HepG2 (cell line): ENCODE data around the gene VTI1B. TPM values are rescaled to one million over a fixed set of nuclear protein-coding genes. Genes with fewer than 3 reads are reported as not detected.

Experiments
- FOXO1 ChIP-seq: sonication (generic); formaldehyde crosslinking; IDR thresholded peaks from 2 replicates; pipeline ENCODE4 v1.4.0; 2020; ENCODE audit warnings: missing genetic modification reagents
- HNF4G ChIP-seq, 2 experiments: sonication (generic) in 1 of 2; formaldehyde crosslinking in 1 of 2; IDR thresholded peaks; 2 replicates each; pipeline versions ENCODE4 v1.4.0 to v1.6.1; 2011 to 2020; ENCODE audit warnings: borderline replicate concordance in 2 of 2, low read depth in 2 of 2, mild to moderate bottlenecking in 2 of 2, low read length in 1 of 2, missing genetic modification reagents in 1 of 2, moderate library complexity in 1 of 2
- KLF12 ChIP-seq: sonication (generic); formaldehyde crosslinking; IDR thresholded peaks from 2 replicates; pipeline ENCODE4 v1.4.0; 2020; ENCODE audit warnings: missing genetic modification reagents, borderline replicate concordance
- KLF13 ChIP-seq: sonication (generic); formaldehyde crosslinking; IDR thresholded peaks from 2 replicates; pipeline ENCODE4 v1.4.0; 2020; ENCODE audit warnings: mild to moderate bottlenecking, missing genetic modification reagents
- KMT2A ChIP-seq: sonication (generic); formaldehyde crosslinking; IDR thresholded peaks from 2 replicates; pipeline ENCODE4 v1.4.0; 2020; ENCODE audit warnings: missing genetic modification reagents
- MED1 ChIP-seq: sonication (generic); formaldehyde crosslinking; IDR thresholded peaks from 2 replicates; pipeline ENCODE4 v1.4.0; 2020; ENCODE audit warnings: missing genetic modification reagents
- PHF20 ChIP-seq: sonication (generic); formaldehyde crosslinking; IDR thresholded peaks from 2 replicates; pipeline ENCODE4 v1.5.0; 2020; ENCODE audit warnings: mild to moderate bottlenecking, missing genetic modification reagents
- POGZ ChIP-seq: sonication (generic); formaldehyde crosslinking; IDR thresholded peaks from 2 replicates; pipeline ENCODE4 v1.4.0; 2020; ENCODE audit warnings: mild to moderate bottlenecking, missing genetic modification reagents
- TFAP4 ChIP-seq: sonication (generic); IDR thresholded peaks from 2 replicates; pipeline ENCODE4 v1.6.1; 2016; ENCODE audit warnings: low read depth, borderline replicate concordance
- ZFP90 ChIP-seq: sonication (generic); formaldehyde crosslinking; IDR thresholded peaks from 2 replicates; pipeline ENCODE4 v1.8.0; 2022; ENCODE audit warnings: missing genetic modification reagents, mild to moderate bottlenecking, inconsistent platforms, borderline replicate concordance
- ZNF143 ChIP-seq: sonication (generic); formaldehyde crosslinking; IDR thresholded peaks from 2 replicates; pipeline ENCODE4 v1.4.0; 2020; ENCODE audit warnings: missing genetic modification reagents
- ZNF160 ChIP-seq: sonication (generic); formaldehyde crosslinking; IDR thresholded peaks from 2 replicates; pipeline ENCODE4 v1.8.0; 2022; ENCODE audit warnings: mild to moderate bottlenecking, inconsistent platforms, missing genetic modification reagents
- ZNF546 ChIP-seq: sonication (generic); formaldehyde crosslinking; conservative IDR thresholded peaks from 2 replicates; pipeline ENCODE4 v1.8.1; 2023; ENCODE audit warnings: mild to moderate bottlenecking, missing genetic modification reagents
- ZNF572 ChIP-seq: sonication (generic); formaldehyde crosslinking; IDR thresholded peaks from 2 replicates; pipeline ENCODE4 v1.5.1; 2020; ENCODE audit warnings: mild to moderate bottlenecking, missing genetic modification reagents
- ZNF574 ChIP-seq: sonication (generic); formaldehyde crosslinking; IDR thresholded peaks from 2 replicates; pipeline ENCODE4 v1.4.0; 2020; ENCODE audit warnings: missing genetic modification reagents
- ZNF782 ChIP-seq: sonication (generic); formaldehyde crosslinking; IDR thresholded peaks from 2 replicates; pipeline ENCODE4 v1.4.0; 2020; ENCODE audit warnings: missing genetic modification reagents, mild to moderate bottlenecking, borderline replicate concordance
- polyA plus RNA-seq, 8 experiments: library from polyadenylated mRNA; depleted of rRNA in 3 of 8; stranded (reverse) in 7 of 8; unstranded in 1 of 8; fragments of >200 nt; fragmentation: Illumina TruSeq in 4 of 8; extraction: Trizol in 4 of 8; gene quantifications; 2 replicates each; pipeline versions ENCODE4 v1.2.1 to v1.2.3, GENCODE V29; 2011 to 2016; ENCODE audit warnings: low read depth in 4 of 8, missing spikeins in 1 of 8, mixed read lengths in 1 of 8; ENCODE audit not compliant: insufficient read depth in 1 of 8
- total RNA-seq, 5 experiments: library from RNA; depleted of rRNA; stranded (reverse); fragments of >200 nt; fragmentation: Illumina TruSeq; extraction: Trizol; gene quantifications; 2 replicates each; pipeline ENCODE4 v1.2.3, GENCODE V29; 2016; ENCODE audit warnings: low read depth in 1 of 5
- TF ChIP-seq, protein P1 (sequence below), 2 experiments: sonication (generic) in 1 of 2; formaldehyde crosslinking in 1 of 2; IDR thresholded peaks; 2 replicates each; pipeline versions ENCODE4 v1.4.0 to v1.6.1; 2018 to 2020; ENCODE audit warnings: missing genetic modification reagents in 2 of 2, borderline replicate concordance in 1 of 2, low read depth in 1 of 2, mild to moderate bottlenecking in 1 of 2, missing biosample characterization in 1 of 2
- TF ChIP-seq, protein P2 (sequence below): sonication (generic); formaldehyde crosslinking; IDR thresholded peaks from 2 replicates; pipeline ENCODE4 v1.5.1; 2020; ENCODE audit warnings: mild to moderate bottlenecking, missing genetic modification reagents, moderate library complexity
- TF ChIP-seq, protein P3 (sequence below): IDR thresholded peaks from 2 replicates; pipeline ENCODE4 v1.6.1; 2016; ENCODE audit warnings: mild to moderate bottlenecking

Gene VTI1B
- total and polyA plus RNA-seq, 2 of the 13 experiments (the other 11 are each of a cell fraction or from before 2014, with no cell fraction given) = 39.0 to 103 TPM

GRCh38 chr14:67674480-67675218, at the start of gene VTI1B (continued):
- TF ChIP-seq ZFP90 (CRISPR knock-in tag) = peak; percentile 58; the same call in 1 of the 2 replicates
- TF ChIP-seq KMT2A (CRISPR knock-in tag) = peak; percentile 63; the same call in 1 of the 2 replicates
- 0 out of 2 replicates have a peak, but pooled peaks have one; percentile 23 for TF ChIP-seq ZNF572
- TF ChIP-seq, protein P1, sequence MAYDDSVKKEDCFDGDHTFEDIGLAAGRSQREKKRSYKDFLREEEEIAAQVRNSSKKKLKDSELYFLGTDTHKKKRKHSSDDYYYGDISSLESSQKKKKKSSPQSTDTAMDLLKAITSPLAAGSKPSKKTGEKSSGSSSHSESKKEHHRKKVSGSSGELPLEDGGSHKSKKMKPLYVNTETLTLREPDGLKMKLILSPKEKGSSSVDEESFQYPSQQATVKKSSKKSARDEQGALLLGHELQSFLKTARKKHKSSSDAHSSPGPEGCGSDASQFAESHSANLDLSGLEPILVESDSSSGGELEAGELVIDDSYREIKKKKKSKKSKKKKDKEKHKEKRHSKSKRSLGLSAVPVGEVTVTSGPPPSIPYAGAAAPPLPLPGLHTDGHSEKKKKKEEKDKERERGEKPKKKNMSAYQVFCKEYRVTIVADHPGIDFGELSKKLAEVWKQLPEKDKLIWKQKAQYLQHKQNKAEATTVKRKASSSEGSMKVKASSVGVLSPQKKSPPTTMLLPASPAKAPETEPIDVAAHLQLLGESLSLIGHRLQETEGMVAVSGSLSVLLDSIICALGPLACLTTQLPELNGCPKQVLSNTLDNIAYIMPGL (CRISPR knock-in tag; IDR thresholded peaks at IDR 0.05; ENCODE audit: borderline replicate concordance in 1 of 2, low read depth in 1 of 2) = peak in 1 of 2 experiments; percentile 83; a peak in 2 of 4 replicates
- peak; percentile 98 for TF ChIP-seq ZNF143 (CRISPR knock-in tag)
- peak; percentile 12; the same call in 1 of the 2 replicates for TF ChIP-seq POGZ (CRISPR knock-in tag)
- peak; percentile 51; the same call in 1 of the 2 replicates for TF ChIP-seq TFAP4
- peak; percentile 82 for TF ChIP-seq ZNF574 (CRISPR knock-in tag)
- 0 out of 2 replicates have a peak, but pooled peaks have one; percentile 31 for TF ChIP-seq KLF13 (CRISPR knock-in tag)
- 0 out of 2 replicates have a peak, but pooled peaks have one; percentile 5 for TF ChIP-seq FOXO1 (CRISPR knock-in tag)
- TF ChIP-seq, protein P2, sequence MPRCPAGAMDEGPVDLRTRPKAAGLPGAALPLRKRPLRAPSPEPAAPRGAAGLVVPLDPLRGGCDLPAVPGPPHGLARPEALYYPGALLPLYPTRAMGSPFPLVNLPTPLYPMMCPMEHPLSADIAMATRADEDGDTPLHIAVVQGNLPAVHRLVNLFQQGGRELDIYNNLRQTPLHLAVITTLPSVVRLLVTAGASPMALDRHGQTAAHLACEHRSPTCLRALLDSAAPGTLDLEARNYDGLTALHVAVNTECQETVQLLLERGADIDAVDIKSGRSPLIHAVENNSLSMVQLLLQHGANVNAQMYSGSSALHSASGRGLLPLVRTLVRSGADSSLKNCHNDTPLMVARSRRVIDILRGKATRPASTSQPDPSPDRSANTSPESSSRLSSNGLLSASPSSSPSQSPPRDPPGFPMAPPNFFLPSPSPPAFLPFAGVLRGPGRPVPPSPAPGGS = peak; percentile 83; the same call in 1 of the 2 replicates
- TF ChIP-seq HNF4G (IDR thresholded peaks at IDR 0.05; ENCODE audit: borderline replicate concordance, low read depth, low read length) = no peak
- TF ChIP-seq HNF4G (CRISPR knock-in tag; IDR thresholded peaks at IDR 0.05; ENCODE audit: borderline replicate concordance, low read depth) = peak; percentile 51; the same call in 1 of the 2 replicates
- peak; percentile 72 for TF ChIP-seq PHF20
- TF ChIP-seq KLF12 (CRISPR knock-in tag) = peak; percentile 78
- TF ChIP-seq, protein P3, sequence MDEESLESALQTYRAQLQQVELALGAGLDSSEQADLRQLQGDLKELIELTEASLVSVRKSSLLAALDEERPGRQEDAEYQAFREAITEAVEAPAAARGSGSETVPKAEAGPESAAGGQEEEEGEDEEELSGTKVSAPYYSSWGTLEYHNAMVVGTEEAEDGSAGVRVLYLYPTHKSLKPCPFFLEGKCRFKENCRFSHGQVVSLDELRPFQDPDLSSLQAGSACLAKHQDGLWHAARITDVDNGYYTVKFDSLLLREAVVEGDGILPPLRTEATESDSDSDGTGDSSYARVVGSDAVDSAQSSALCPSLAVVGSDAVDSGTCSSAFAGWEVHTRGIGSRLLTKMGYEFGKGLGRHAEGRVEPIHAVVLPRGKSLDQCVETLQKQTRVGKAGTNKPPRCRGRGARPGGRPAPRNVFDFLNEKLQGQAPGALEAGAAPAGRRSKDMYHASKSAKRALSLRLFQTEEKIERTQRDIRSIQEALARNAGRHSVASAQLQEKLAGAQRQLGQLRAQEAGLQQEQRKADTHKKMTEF (CRISPR knock-in tag) = peak; percentile 82; the same call in 1 of the 2 replicates
- TF ChIP-seq MED1 = peak; percentile 46; the same call in 1 of the 2 replicates
- peak; percentile 48; the same call in 1 of the 2 replicates for TF ChIP-seq ZNF782 (CRISPR knock-in tag)
- TF ChIP-seq ZNF546 (CRISPR knock-in tag) = 0 out of 2 replicates have a peak, but pooled peaks have one; percentile 63
- peak; percentile 24; the same call in 1 of the 2 replicates for TF ChIP-seq ZNF160
